Heart left ventricle (tissue), 16 donors: ENCODE measurements around the gene SNAP25. TPM values are rescaled to one million over a fixed set of nuclear protein-coding genes. Genes with fewer than 3 reads are reported as not detected.

Experiments
- ATAC-seq, 4 donors: fragments of 200-7000 bp; cut with Tn5 transposase; one replicate each; pipeline ENCODE4 v1.9.1; 2020 to 2022; ENCODE audit warnings: moderate library complexity in 4 of 4, mild to moderate bottlenecking in 3 of 4, moderate number of reproducible peaks in 1 of 4
- DNase-seq, 5 donors: peaks; one replicate each; pipeline ENCODE4 v3.0.0-alpha.2; 2020
- H3K27ac ChIP-seq, 12 donors: fragments of 200-600 bp; sonication (generic) in 4 of 12; one replicate each; pipeline versions ENCODE4 v1.5.0 to v1.8.0; 2016 to 2022; ENCODE audit warnings: mild to moderate bottlenecking in 2 of 12
- H3K27me3 ChIP-seq, 9 donors: fragments of 200-600 bp; sonication (generic) in 2 of 9; one replicate each; pipeline versions ENCODE4 v1.5.1 to v1.8.0; 2016 to 2022; ENCODE audit warnings: mild to moderate bottlenecking in 3 of 9
- H3K36me3 ChIP-seq, 9 donors: fragments of 200-600 bp; sonication (generic) in 2 of 9; one replicate each; pipeline versions ENCODE4 v1.5.0 to v1.8.0; 2018 to 2022; ENCODE audit warnings: mild to moderate bottlenecking in 2 of 9
- H3K4me1 ChIP-seq, 12 donors: fragments of 200-600 bp; sonication (generic) in 4 of 12; one replicate each; pipeline versions ENCODE4 v1.5.0 to v1.8.0; 2016 to 2022; ENCODE audit warnings: mild to moderate bottlenecking in 3 of 12
- H3K4me3 ChIP-seq, 12 donors: fragments of 200-600 bp; sonication (generic) in 4 of 12; one replicate each; pipeline versions ENCODE4 v1.5.0 to v1.8.0; 2017 to 2022; ENCODE audit warnings: mild to moderate bottlenecking in 9 of 12, moderate library complexity in 4 of 12
- H3K9me3 ChIP-seq, 12 donors: fragments of 200-600 bp; sonication (generic) in 4 of 12; one replicate each; pipeline versions ENCODE4 v1.5.0 to v1.8.0; 2016 to 2022; ENCODE audit warnings: mild to moderate bottlenecking in 1 of 12
- CTCF ChIP-seq, 12 donors: fragments of 200-600 bp; sonication (generic) in 4 of 12; IDR thresholded peaks; one replicate each; pipeline versions ENCODE4 v1.5.0 to v1.8.0; 2018 to 2022; ENCODE audit warnings: antibody characterized with exemption in 12 of 12, mild to moderate bottlenecking in 5 of 12
- POLR2A ChIP-seq, 2 donors: fragments of 450-650 bp; IDR thresholded peaks; one replicate each; pipeline ENCODE4 v1.6.1; 2017; ENCODE audit warnings: antibody characterized with exemption in 2 of 2, mild to moderate bottlenecking in 2 of 2, moderate library complexity in 2 of 2
- WGBS, 4 donors: extraction: QIAGEN DNeasy Blood & Tissue Kit in 2 of 4; methylation state at CpG; one replicate each; pipeline versions ENCODE4 v1.1.5 to v1.1.7; 2013 to 2018; 5-methylcytosine and 5-hydroxymethylcytosine counted together
- intact Hi-C, 10 donors: fragments of 100-400 bp; cut with DNase I; formaldehyde crosslinking; loops; one replicate each; pipeline versions ENCODE4 v1.11.1 to v1.14.2; 2022
- polyA plus RNA-seq, 2 donors: library from polyadenylated mRNA; stranded (reverse); fragments of 200-250 nt; gene quantifications; one replicate each; pipeline ENCODE4 v1.2.3, GENCODE V29; 2013
- total RNA-seq, 9 donors: library from RNA; depleted of rRNA in 2 of 9; stranded (reverse); fragments of >200 nt in 2 of 9; fragmentation: NEBNext Ultra II Directional in 3 of 9; extraction: Animal tissue kit (Norgen Biotek cat#: 25700) in 3 of 9; gene quantifications; one replicate each; pipeline versions ENCODE4 v1.1.0 to v1.2.4, GENCODE V29; 2016 to 2023
- donor health status: ischemic (EF 13 %, LVEDD 7.1; RV severe dilation, severe dysfunction).
- donor health status: healthy with polysubstance abuse.
- donor health status: DM: no; HTN: yes; CAD: no.
- donor health status: DM: no; HTN: no; CAD: no.
- donor health status: ischemic (EF 25% LVEDD 6.9; RV normal size, moderate dysfunction).
- donor health status: ischemic (EF 25% LVEDD 5.7; RV mildly dilated, moderate dysfunction).
- donor health status: healthy.
- donor health status: DM: yes; HTN: yes; CAD: no.
- donor health status: ischemic (EF 35%, LVEDD 5.7; RV mildly dilated, moderate dysfunction).
- donor health status: nonischemic (EF 11% LVEDD 7.7; RV severe dilation, severe dysfunction).
- donor health status: DM: yes; HTN: yes; CAD: no.
- donor health status: PGD.
- donor health status: ischemic (EF 29% LVEDD 5.4; RV normal size, mild dysfunction).
- donor health status: nonischemic (EF 23%, LVEDD 6.1; RV moderate dilation, normal function).

Gene SNAP25
- total and polyA plus RNA-seq, 11 donors = 0.10 to 0.91 (median 0.40) TPM; not detected in 5

GRCh38 chr20:10321138-10321717 is 102.6 kb downstream of the SNAP25 start:
- H3K9me3 ChIP-seq = peaks cover 0 to 10% (median 0%) of the 10 kb centered on the region in 12 donors
- H3K27ac ChIP-seq = no peak overlapping the region
- no peak overlapping the region for H3K4me3 ChIP-seq
- intact Hi-C loops = no loop called here
- no peaks in the 10 kb centered on the region for H3K27me3 ChIP-seq
- DNase-seq = no peak
- no peak for TF ChIP-seq CTCF (IDR thresholded peaks at IDR 0.05)
- no peak for TF ChIP-seq POLR2A (IDR thresholded peaks at IDR 0.05)
- peaks cover 0 to 6% (median 0%) of the 10 kb centered on the region in 12 donors for H3K4me1 ChIP-seq
- ATAC-seq = no peak
- H3K36me3 ChIP-seq = no peaks in the 10 kb centered on the region

GRCh38 chr20:10322073-10323012 is 103.7 kb downstream of the SNAP25 start:
- H3K4me3 ChIP-seq = no peak overlapping the region
- intact Hi-C loops = no loop called here
- peaks cover 0 to 6% (median 0%) of the 10 kb centered on the region in 12 donors for H3K4me1 ChIP-seq
- no peak for ATAC-seq
- TF ChIP-seq POLR2A (IDR thresholded peaks at IDR 0.05) (no peak), CTCF (IDR thresholded peaks at IDR 0.05) (no peak)
- no peak for DNase-seq
- H3K9me3 ChIP-seq = no peaks in the 10 kb centered on the region
- H3K27me3 ChIP-seq = no peaks in the 10 kb centered on the region
- H3K27ac ChIP-seq = no peak overlapping the region
- WGBS, 4 donors = 62 to 67% (median 65%) methylated on average over 6 of the region's 6 CpGs
- H3K36me3 ChIP-seq = no peaks in the 10 kb centered on the region

- ATAC-seq (peak in 1 of 4 donors; percentile 18), DNase-seq (no peak)
- no peaks in the 10 kb centered on the region for H3K4me1 ChIP-seq
- no peak overlapping the region for H3K27ac ChIP-seq
- H3K27me3 ChIP-seq = no peaks in the 10 kb centered on the region
- H3K4me3 ChIP-seq = no peak overlapping the region
- 78 to 85% (median 82%) methylated on average over 4 of the region's 4 CpGs for WGBS, 4 donors
- H3K9me3 ChIP-seq = no peaks in the 10 kb centered on the region
- H3K36me3 ChIP-seq = no peaks in the 10 kb centered on the region
- no peak for TF ChIP-seq CTCF (IDR thresholded peaks at IDR 0.05)
- TF ChIP-seq POLR2A (IDR thresholded peaks at IDR 0.05) = no peak
- intact Hi-C loops = no loop called here
Measured at GRCh38 chr20:10323729-10324128, 105.1 kb downstream of the SNAP25 start.

GRCh38 chr20:10324198-10324847 is 105.7 kb downstream of the SNAP25 start:
- Histone ChIP-seq H3K4me3 (no peak overlapping the region), H3K27ac (no peak overlapping the region), H3K9me3 (no peaks in the 10 kb centered on the region), H3K4me1 (no peaks in the 10 kb centered on the region), H3K36me3 (no peaks in the 10 kb centered on the region), H3K27me3 (no peaks in the 10 kb centered on the region)
- ATAC-seq (no peak), DNase-seq (no peak)
- no peak for TF ChIP-seq POLR2A (IDR thresholded peaks at IDR 0.05)
- no peak for TF ChIP-seq CTCF (IDR thresholded peaks at IDR 0.05)
- WGBS, 4 donors = 65 to 72% (median 69%) methylated on average over 8 of the region's 8 CpGs
- intact Hi-C loops = no loop called here
